Keratinocyte (primary cell): Measurements from ENCODE around the gene MYLK4. TPM values are rescaled to one million over a fixed set of nuclear protein-coding genes. Genes with fewer than 3 reads are reported as not detected.

Experiments used
- DNase-seq: peaks from one replicate; pipeline ENCODE4 v3.0.0-alpha.2; 2011; ENCODE audit warnings: low read depth, missing footprints, low spot score
- FAIRE-seq: peaks from 2 replicates; lab custom pipeline; 2011; peaks lifted over from hg19 to GRCh38; lab: Jason Lieb, UNC
- H2AFZ ChIP-seq: 2 replicates; pipeline ENCODE4 v1.6.0; 2012; ENCODE audit warnings: low read length, control low read depth, inconsistent platforms; ENCODE audit not compliant: control insufficient read depth
- H3K27ac ChIP-seq: 2 replicates; pipeline ENCODE4 v1.5.1; 2011; ENCODE audit warnings: low read length; ENCODE audit not compliant: control insufficient read depth, insufficient read depth
- H3K27me3 ChIP-seq: 3 replicates; pipeline ENCODE4 v1.6.0; 2011; ENCODE audit warnings: low read length; ENCODE audit not compliant: control insufficient read depth, insufficient read depth; ENCODE audit errors: extremely low read depth
- H3K36me3 ChIP-seq, 2 experiments: 2 replicates in 1 of 2; 3 replicates in 1 of 2; pipeline ENCODE4 v1.5.1; 2011; ENCODE audit warnings: low read length in 2 of 2, mild to moderate bottlenecking in 1 of 2; ENCODE audit not compliant: control insufficient read depth in 2 of 2, insufficient read depth in 2 of 2; ENCODE audit errors: extremely low read depth in 1 of 2
- H3K4me1 ChIP-seq: 3 replicates; pipeline ENCODE4 v1.5.1; 2011; ENCODE audit warnings: low read length; ENCODE audit not compliant: control insufficient read depth, insufficient read depth; ENCODE audit errors: extremely low read depth
- H3K4me2 ChIP-seq: 3 replicates; pipeline ENCODE4 v1.6.0; 2011; ENCODE audit warnings: low read depth, low read length; ENCODE audit not compliant: control insufficient read depth, insufficient read depth; ENCODE audit errors: extremely low read depth
- H3K4me3 ChIP-seq, 3 experiments: fragments of 200-600 bp in 1 of 3; sonication (generic) in 1 of 3; 2 replicates in 2 of 3; 3 replicates in 1 of 3; pipeline ENCODE4 v1.5.1; 2011 to 2016; ENCODE audit warnings: low read length in 3 of 3, mild to moderate bottlenecking in 3 of 3, control low read depth in 2 of 3, inconsistent platforms in 1 of 3, low read depth in 1 of 3, mixed read lengths in 1 of 3, mixed run types in 1 of 3, moderate library complexity in 1 of 3; ENCODE audit not compliant: control insufficient read depth in 2 of 3, insufficient read depth in 2 of 3; ENCODE audit errors: extremely low read depth in 1 of 3
- H3K79me2 ChIP-seq: 2 replicates; pipeline ENCODE4 v1.6.0; 2012; ENCODE audit warnings: low read length; ENCODE audit not compliant: control insufficient read depth, insufficient read depth
- H3K9ac ChIP-seq: 3 replicates; pipeline ENCODE4 v1.6.0; 2011; ENCODE audit warnings: low read length; ENCODE audit not compliant: control insufficient read depth, insufficient read depth; ENCODE audit errors: extremely low read depth
- H3K9me1 ChIP-seq: 3 replicates; pipeline ENCODE4 v1.6.0; 2011; ENCODE audit warnings: low read length; ENCODE audit not compliant: control insufficient read depth, insufficient read depth; ENCODE audit errors: extremely low read depth
- H3K9me3 ChIP-seq: 2 replicates; pipeline ENCODE4 v1.5.1; 2012; ENCODE audit warnings: low read depth, low read length; ENCODE audit not compliant: control insufficient read depth
- H4K20me1 ChIP-seq: 3 replicates; pipeline ENCODE4 v1.6.0; 2011; ENCODE audit warnings: low read length; ENCODE audit not compliant: control insufficient read depth, insufficient read depth; ENCODE audit errors: extremely low read depth
- CTCF ChIP-seq, 3 experiments: IDR thresholded peaks in 1 of 3; conservative IDR thresholded peaks in 1 of 3; optimal IDR thresholded peaks in 1 of 3; 2 replicates in 2 of 3; 3 replicates in 1 of 3; pipeline versions ENCODE3 to v1.5.1; 2011; ENCODE audit warnings: low read length in 3 of 3, mild to moderate bottlenecking in 3 of 3, moderate library complexity in 2 of 3, control low read depth in 1 of 3, inconsistent platforms in 1 of 3; ENCODE audit not compliant: insufficient read depth in 2 of 3; ENCODE audit errors: extremely low read depth in 1 of 3
- EZH2 ChIP-seq: IDR thresholded peaks from one replicate; pipeline ENCODE4 v1.6.1; 2012; ENCODE audit warnings: inconsistent platforms, mild to moderate bottlenecking, low read length, moderate library complexity
- dilution Hi-C: fragments of 300-500 bp; cut with MboI; formaldehyde crosslinking; loops from one replicate; pipeline ENCODE4 v1.7.0; 2020; ENCODE audit warnings: low sequenced_read_pairs; ENCODE audit not compliant: extremely low pct_ligation_motif_present
- polyA plus RNA-seq, 5 experiments: library from polyadenylated mRNA; depleted of rRNA in 3 of 5; stranded (reverse) in 3 of 5; stranded (forward) in 1 of 5; unstranded in 1 of 5; fragments of >200 nt; gene quantifications; 1 replicate in 1 of 5; 2 replicates in 3 of 5; 3 replicates in 1 of 5; pipeline versions ENCODE4 v1.2.1 to v1.2.3, GENCODE V29; 2011 to 2012; ENCODE audit warnings: missing spikeins in 2 of 5, low read depth in 1 of 5, low replicate concordance in 1 of 5

MYLK4 gene
- polyA plus RNA-seq, 1 donor (not counting 4 experiments of a cell fraction or from before 2014, with no cell fraction given) = 0.31 TPM

- dilution Hi-C loops = no loop called here
- Histone ChIP-seq H4K20me1 (peaks cover 13% of the 10 kb centered on the region), H3K4me2 (peak overlapping the region; percentile 95), H3K9me1 (peaks cover 3% of the 10 kb centered on the region), H2AFZ (no peak overlapping the region), H3K36me3 (peaks cover 9 to 29% of the 10 kb centered on the region in 2 experiments), H3K9me3 (no peaks in the 10 kb centered on the region), H3K27me3 (no peaks in the 10 kb centered on the region), H3K27ac (no peak overlapping the region), H3K4me1 (peaks cover 22% of the 10 kb centered on the region), H3K79me2 (peaks cover 80% of the 10 kb centered on the region), H3K9ac (no peak overlapping the region), H3K4me3 (no peak overlapping the region)
- no peak for FAIRE-seq
- TF ChIP-seq EZH2 = no peak
- TF ChIP-seq CTCF (optimal IDR thresholded peaks at IDR 0.05 in 1 of 3, IDR thresholded peaks at IDR 0.05 in 1 of 3, conservative IDR thresholded peaks at IDR 0.05 in 1 of 3; ENCODE audit: extremely low read depth in 1 of 3, insufficient read depth in 2 of 3, low read length in 3 of 3) = no peak
- no peak for DNase-seq
These were observed 18.0 kb upstream of the MYLK4 start for GRCh38 chr6:2768696-2769095.

GRCh38 chr6:2767657-2768524, 17.2 kb upstream of the MYLK4 start:
- H3K27ac ChIP-seq = peak overlapping the region; percentile 69
- H3K4me2 ChIP-seq = peak overlapping the region; percentile 95
- H3K4me3 ChIP-seq = peak overlapping the region; percentile 59 to 91 (median 63)
- peaks cover 3% of the 10 kb centered on the region for H3K9me1 ChIP-seq
- H3K9ac ChIP-seq = peak overlapping the region; percentile 86
- H2AFZ ChIP-seq = no peak overlapping the region
- H3K79me2 ChIP-seq = peaks cover 72% of the 10 kb centered on the region
- peaks cover 9 to 28% of the 10 kb centered on the region in 2 experiments for H3K36me3 ChIP-seq
- DNase-seq = no peak
- H3K9me3 ChIP-seq = no peaks in the 10 kb centered on the region
- no peak for TF ChIP-seq EZH2
- no peak for TF ChIP-seq CTCF (optimal IDR thresholded peaks at IDR 0.05 in 1 of 3, IDR thresholded peaks at IDR 0.05 in 1 of 3, conservative IDR thresholded peaks at IDR 0.05 in 1 of 3; ENCODE audit: extremely low read depth in 1 of 3, insufficient read depth in 2 of 3, low read length in 3 of 3)
- dilution Hi-C loops = no loop called here
- peaks cover 22% of the 10 kb centered on the region for H3K4me1 ChIP-seq
- no peak for FAIRE-seq
- no peaks in the 10 kb centered on the region for H3K27me3 ChIP-seq
- peaks cover 11% of the 10 kb centered on the region for H4K20me1 ChIP-seq
